HL-60 (cell line): ENCODE measurements around the gene TRIM25.

Source experiments
- CTCF ChIP-seq: IDR thresholded peaks from one replicate; pipeline ENCODE4 v1.5.1; 2011; ENCODE audit warnings: low read length, control low read depth, inconsistent platforms; ENCODE audit not compliant: insufficient read depth
- GABPA ChIP-seq: IDR thresholded peaks from 2 replicates; pipeline ENCODE4 v1.6.1; 2012; ENCODE audit warnings: low read depth
- REST ChIP-seq: IDR thresholded peaks from 2 replicates; pipeline ENCODE4 v1.6.1; 2012; ENCODE audit warnings: low read depth; ENCODE audit not compliant: insufficient replicate concordance

GRCh38 chr17:56867948-56868376 lies 45.9 kb downstream of the TRIM25 start:
- TF ChIP-seq CTCF: no peak
- TF ChIP-seq GABPA: no peak
- no peak for TF ChIP-seq REST
